NCI-H2107 treated with DMSO at 0.1 percent for 48 hours (cell line): ENCODE data around the gene TWIST1.

Experiments used
- DNase-seq: peaks from one replicate; lab custom pipeline; 2025; ENCODE audit not compliant: unreplicated experiment; lab: John Stamatoyannopoulos, UW

The TWIST1 gene

DNA sequence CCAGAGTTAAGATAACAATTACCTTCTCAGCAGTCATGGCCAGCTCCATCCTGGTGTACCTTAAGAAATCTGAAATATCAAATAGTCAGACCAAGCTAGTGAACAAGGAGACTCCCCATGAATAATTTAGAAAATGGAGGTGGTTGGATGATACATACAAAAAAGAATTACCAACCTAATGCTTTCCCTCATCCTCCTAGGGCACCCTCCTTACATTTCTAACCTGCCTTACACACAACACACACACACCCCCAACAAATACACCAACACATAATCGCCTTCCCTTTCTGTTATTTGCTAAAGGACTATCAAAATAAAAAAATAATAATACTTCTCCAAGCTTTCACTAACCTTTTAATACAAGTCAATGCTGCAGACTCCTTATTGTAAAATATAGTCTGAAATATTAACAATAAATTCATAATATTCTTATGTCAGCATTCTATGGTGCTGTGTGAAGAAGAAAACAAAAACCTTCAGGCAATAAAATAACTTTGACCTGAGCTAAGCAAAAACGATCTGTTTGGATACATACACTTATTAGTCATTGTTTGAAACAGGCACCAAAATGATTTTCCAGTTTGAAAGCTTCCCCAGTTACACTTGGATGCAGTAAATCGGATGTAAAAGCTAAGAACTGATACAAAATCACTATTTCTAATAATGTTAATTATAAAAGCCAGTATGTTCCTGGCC lies 3.4 kb downstream of the TWIST1 start:
- DNase-seq, result no peak

DNA sequence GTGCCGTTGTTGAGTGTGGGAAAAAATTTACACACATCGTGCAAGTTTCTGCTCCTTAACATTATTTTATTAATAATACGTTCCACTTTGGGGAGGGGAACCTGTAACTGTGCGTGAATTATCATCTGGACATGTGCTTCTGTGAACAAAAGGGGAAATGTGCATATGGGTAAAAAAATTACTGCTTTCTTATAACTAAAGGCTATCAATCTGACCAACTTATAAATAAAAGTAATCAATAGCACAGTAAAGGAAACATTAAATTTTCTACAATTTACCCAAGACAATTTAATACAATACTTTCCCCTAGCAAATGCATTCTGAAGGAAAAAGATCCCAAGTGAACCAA lies 4.5 kb downstream of the TWIST1 start:
- DNase-seq, result no peak

DNA sequence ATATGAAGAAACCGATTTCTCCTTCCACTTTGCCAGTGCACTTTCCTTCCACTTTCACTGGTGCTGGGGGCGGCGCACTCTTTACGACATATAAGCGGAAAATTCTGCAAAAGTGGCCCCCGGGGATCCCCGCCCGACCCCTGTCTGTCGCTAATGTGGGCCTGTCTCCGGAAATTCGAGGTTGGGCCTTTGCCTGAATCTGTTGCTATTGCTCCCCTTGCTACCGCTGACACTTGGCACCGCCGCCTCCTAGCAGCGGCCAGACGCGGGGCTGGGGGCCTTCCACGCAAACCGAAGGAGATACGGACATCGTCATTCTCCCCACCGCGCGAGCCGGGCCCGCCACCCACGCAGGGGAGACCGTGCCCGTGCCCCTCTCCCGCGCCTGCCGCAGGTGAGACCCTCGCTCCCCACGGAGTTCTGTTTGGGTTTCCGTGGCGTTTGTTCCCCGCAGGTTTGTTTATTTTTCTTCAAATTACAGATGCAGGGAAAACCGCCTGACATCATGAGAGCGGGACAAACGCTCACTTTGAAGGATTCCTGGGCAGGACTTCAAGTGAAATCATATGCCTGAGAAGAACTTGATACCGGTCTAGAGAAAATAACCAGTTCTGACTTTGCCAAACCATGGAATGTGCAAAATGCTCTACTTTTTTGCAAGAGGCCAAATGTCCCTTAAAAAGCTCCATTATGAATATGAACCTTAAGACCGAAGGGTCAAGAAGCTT lies 5.0 kb downstream of the TWIST1 start:
- DNase-seq, result no peak

DNA sequence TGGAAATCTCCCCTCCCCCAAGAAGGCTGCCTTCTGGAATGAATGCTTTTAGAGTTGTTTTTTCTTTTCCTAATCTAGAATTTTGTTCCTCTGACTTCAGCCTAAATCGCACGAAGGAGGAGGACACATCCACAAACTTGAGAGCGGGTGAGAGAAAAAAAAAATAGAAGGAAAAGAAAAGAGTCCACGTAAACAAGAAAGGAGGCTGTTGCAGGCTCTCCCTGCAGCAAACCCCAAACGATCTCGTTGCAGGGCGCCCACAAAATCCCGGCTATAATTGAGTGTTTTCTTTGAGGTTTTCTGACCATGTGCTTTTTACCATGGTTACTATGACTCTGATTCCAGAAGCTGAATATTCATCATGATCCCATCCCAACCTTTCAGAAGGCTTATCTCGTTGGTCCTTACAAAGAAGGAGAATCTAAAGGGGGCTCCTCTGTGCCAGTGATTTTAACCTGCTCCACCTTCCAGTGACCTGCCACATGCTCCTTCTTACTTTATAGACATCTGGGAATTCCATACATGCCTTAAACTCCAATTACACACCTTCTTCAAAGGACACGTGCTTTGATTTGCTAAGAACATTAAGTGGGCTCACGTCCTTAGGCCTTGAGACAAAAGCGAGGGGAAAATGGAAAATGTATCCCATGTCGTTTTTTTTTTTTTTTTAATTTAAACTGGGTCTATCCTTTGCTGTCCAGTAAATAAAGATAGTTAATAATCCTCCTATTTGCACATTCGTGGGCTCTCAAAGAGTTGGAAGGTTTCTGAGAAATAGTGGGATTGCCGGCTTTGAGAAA lies 5.8 kb downstream of the TWIST1 start:
- DNase-seq, result no peak

DNA sequence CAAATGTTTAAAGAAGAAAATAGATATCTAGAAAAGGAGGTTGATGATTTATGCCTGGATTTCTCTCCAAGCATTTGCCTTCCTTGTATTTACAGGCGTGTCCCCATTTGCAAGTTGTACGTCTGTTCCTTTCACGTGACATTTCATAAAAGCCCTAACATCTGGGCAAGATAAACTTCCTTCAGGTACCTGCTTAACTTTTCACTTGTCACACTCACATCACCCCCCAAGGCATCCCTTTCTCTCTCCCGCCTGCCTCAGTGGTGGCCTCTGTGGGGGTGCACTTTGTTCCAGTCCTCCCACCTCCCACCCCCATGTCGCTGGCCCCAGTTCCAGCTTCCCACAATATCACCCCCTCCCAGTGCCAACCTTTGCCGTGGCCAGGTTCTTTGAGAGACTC lies 6.7 kb downstream of the TWIST1 start:
- no peak for DNase-seq

DNA sequence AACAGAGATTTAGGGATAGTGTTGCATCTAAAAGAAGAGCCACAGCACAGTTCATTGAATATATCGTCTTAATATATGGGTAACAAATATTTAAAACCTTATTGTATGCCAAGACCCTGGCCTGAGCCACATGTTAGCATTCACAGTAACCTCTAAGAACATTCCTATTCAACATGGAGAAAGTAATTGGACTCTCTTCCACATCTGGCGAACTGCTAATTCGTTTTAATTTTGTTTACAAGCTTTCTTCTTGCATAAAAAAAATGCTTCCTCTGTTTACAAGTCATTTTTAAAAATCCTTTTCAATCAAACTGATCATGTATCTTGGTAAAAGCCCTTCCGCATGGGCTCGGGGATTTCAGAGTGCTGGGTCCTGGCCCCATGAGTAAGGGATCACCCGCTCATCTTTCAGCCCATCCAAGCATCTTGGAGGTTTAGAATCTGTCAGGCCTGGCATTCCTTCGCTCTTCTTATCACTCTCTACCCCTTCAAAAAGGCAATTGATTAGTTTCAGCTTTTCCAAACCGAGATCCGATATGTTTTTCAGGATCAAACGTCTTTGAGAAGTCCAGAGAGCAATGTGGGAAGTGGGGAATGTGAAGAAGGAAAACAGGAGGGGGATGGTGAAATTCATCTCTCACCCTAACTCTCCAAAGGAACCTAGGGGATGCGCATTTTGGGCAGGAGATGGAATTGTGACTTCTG lies 7.3 kb downstream of the TWIST1 start:
- no peak for DNase-seq

DNA sequence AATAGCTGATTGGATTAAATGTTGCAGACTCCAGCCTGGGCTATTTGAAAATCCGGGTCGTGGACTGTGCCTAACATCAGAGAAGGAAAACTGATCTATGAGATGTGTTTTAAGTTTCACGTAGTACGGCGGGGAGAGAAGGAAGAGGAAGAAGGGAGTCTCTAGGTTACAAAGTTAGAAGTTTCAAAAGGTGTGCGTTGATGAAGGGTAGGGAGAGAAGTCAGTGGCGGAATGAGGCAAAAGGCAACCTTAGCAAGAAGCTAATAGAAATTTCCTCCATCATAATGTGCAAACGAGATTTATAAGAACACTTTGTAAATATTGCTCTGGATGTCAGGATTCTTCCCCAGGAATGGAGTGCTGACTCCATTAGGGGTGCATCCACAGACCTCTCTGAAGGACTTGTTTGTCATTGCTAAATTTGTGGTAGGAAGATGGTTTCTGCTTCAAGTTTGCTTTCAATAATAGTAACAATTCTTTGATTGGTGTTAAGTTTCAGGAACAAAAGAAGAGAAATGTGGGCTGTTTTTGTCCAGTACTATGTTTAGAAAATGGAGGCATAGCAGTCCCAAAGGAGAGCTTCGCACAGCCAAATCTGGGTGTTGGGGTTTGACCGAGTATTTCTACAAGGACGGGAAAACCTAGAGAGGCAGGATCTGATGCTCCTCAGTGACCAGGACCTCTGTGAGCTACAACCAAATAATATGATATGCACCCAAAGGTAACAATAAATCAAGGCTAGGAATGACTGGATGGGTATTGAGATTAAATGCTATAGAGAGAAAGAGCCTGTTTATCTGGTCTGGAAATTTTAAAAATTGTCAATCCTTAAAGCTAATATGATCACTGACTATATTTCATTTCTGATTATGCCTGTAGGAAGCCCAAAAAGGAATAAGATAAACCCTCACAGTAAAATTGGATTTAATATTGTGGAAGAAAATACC lies 8.2 kb downstream of the TWIST1 start:
- no peak for DNase-seq

DNA sequence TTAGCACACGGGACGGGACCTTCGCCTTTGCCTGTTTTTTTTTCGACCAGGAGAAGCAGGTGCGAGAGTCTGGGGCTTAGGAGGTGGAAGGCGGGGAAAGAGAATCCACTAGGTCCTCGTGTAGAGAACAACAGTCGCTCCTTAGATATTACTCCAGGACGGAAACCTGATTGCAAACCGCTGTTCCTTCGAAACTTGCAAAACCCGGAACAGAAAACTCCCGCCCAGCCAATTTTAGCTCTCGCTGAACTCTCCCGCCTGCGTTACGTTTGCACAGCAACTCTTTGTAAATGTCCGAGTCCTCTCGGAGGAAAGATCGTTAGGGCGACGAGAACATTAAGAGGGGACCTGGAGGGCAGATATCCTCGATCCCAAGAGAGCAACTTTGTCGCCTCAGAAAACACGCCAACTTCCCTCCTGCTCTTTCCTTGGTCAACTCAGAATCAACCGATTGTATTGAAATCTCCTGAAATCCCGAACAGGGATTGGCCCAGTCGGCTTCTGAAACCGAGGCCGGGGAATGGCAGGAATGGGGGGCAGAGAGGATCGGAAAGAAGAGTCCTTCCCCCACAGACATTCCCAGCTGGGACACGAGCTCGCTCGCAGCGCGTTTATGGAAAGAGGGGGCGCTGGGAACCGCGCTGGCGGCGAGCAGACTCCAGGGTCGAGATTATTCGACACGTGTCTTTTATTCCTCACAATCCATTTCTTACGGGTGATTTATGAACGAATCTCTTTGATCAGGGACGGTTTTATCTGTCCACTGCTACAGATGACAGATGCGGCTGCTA lies 9.9 kb downstream of the TWIST1 start:
- no peak for DNase-seq

DNA sequence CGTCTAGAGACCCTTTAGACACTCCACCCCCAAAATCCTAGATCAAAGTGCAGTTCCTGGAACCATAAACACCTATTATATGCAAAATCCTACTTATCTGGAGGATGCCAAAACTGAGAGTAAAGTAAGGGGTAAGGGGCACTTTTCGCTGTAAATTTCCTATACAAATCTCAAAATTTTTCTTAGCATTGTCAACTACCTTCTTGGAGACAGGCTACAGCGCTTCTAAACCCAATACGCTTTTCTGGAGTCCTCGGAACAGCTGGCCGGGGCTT lies 10.4 kb downstream of the TWIST1 start:
- no peak for DNase-seq

DNA sequence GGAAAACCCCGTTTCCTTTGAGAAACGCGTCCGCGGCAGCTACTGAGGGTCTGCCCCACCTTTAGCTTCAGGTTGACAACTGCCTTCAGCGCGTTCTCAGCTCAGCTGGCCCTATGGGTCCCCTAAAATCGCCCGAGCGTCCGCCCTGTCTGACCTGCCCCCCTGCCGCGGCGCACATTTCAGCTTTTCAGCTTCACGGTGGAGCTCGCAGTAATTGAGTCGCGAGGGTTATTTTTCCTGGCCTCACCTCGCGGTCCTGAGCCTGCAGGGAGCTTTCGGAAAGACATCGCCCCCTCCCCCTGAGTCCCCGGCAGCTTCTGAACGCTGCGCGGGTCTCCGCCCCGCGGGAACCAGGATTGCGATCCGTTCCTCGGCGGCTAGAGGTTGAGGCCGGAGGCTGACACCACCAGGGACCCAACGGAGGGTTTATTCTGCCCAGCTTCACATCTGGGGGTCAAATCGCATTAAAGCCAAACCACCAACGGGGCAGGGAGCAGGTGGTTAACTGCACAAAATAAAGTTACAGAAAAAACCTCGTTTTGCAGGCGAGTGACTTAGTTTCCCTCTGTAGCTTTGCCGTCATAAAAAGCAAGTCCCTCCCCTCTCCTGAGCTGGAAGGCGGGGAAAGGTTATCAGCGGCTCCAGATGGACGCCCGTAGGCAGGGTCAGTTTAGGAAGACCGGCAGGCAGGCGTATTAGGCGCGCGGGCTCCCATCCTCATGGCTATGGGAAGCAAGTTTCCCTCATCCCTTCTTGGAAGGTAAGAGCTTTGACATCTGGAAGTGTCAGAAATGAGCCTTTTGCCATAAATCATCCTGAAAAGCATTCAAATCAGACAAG lies 11.0 kb downstream of the TWIST1 start:
- DNase-seq, result no peak

DNA sequence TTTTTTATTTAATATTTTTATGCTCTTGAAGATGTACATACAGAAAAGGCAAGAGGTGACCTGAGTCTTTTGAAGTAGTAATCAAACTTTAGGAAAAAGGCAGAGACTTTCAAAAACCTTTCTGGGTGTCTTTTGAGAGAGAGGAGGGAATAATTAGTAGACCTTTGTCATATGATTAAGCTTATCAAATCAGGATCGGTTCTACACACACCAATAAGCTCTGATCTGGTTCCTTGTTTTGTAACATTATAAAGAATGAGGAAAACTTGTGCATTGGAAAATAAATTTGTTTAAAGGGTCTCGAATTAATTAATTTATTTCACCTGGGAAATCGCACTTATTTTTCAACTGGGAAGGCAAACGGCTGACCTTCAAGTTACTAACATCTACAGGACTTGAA lies 11.9 kb downstream of the TWIST1 start:
- DNase-seq, result no peak

DNA sequence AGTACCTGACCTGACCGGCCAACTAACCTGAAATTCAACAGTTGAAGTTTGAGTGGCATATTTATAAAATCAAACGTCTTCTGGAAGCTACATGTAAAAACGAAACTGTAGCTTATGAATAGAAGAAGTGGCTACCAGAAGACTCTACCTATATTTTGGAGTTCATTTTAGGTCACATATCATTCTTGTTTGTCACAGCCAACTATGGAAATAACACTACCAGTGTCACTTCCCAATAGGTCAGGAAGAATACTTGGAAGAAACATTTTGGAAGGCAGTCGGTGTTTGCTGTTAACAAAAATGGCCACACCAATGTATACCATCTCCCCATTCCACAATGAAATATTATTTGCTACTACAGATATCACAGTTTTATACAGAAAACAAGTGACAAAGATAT lies 12.6 kb downstream of the TWIST1 start:
- DNase-seq, result no peak

DNA sequence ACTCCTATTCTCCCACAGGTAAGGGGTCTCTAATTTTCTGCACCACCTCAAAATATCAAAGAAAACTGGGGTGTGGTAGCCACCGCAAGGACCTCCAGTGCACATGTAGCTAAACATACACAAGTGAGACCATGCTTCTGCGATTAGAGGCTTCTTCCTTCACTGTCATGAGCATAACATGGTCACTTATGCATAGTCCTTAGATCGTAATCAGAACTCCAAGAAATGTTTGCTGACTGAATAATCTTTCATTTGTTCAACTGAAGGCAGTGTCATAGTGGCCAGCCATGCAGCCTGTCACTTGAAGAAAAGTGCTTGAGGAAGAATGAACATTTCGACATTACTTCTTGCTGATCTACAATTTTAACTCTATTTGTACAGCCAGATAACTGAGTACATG lies 14.6 kb downstream of the TWIST1 start:
- DNase-seq, result no peak

DNA sequence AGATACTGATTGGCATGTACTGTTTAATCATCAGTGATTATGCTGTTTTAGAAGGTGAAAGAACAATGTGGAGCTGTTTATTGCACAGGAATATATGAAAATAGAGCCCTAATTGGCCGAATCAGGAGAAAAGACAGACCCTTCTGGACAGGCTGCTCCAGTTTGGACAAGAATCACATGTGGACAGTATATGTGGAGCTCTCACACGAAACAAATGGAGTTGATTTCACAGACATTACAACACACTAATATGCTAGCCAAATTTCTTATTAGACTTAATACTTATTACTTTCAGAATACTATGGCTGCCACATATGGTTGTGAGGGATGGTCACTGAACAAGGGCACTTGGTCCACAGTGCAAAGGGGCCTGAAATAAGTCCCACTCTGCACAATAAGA lies 15.5 kb downstream of the TWIST1 start:
- DNase-seq, result no peak

DNA sequence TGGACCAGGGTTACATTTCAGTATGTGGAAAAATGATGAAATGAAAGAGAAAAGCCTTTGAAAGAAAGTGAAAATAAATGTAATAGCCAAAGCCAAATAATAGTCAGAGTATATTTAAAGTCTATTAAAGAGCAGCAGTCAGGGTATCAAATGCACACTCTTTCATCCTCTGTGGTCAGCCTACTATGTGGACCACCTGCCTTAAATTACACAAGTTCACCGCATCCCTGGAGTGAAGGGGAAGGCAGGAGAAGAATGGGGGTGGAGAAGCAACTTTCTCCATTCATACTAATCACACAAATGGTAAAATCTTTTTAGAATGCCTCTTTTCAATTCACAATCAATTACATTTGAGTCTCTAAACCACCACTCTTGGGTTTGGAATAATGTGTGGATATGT lies 16.0 kb downstream of the TWIST1 start:
- DNase-seq, result no peak

DNA sequence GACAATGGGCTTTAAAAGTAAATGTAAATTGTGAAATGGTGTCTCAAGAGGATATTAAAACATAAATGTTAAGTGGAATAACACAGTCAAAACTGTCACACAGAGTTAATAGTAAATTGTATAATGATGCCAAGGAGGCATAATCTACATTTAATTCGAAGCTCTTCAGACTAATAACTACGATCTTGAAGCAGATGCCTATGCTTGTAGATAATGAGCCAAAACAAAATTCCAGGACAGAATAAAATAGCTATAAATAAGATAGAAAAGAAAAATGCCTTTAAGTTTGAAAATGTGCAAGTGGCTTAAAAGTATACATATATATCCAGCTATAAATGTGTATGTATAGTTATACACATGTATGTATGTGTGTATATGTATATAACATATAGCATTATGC lies 17.5 kb downstream of the TWIST1 start:
- no peak for DNase-seq

DNA sequence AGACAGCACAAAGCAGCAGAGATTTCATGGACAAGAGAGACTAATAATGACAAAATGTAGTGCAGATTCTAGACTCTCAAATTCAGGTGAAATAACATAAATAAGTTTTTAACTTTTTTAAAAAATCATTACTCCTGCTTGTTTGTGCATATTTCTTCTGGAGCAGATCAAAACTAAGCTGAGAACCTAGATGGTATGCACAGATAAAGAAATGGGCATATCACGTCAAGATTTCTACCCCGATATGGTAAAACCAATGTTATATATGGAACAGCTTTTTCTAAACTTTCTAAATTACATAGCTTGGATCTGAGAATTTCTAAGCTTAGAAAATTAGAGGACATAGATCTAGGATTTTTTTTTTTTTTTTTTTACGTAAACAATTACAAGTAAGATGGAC lies 18.2 kb downstream of the TWIST1 start:
- DNase-seq, result no peak

DNA sequence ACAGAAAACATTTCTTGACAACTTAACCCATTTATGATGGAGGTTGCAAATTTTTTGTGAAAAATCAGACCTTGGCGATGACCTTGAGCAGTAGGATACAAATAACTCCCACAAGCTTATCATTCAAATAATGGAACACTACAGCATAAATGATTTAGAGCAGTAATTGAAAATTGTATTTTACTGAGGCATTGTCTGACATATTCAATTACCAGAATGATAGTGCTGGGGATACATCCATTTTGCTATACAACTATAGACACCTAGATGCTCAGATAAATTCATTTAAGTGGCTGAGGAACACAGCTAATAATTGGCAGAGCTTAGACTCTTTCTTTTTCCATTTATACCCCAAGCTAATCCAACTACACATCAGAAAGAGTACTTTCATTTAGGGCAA lies 18.9 kb downstream of the TWIST1 start:
- no peak for DNase-seq
